DMS79 treated with DMSO at 0.1 percent for 48 hours (cell line): Measurements from ENCODE around the gene VAV2.

ENCODE experiments used
- DNase-seq: peaks from one replicate; lab custom pipeline; 2025; lab: John Stamatoyannopoulos, UW

Gene VAV2

DNA sequence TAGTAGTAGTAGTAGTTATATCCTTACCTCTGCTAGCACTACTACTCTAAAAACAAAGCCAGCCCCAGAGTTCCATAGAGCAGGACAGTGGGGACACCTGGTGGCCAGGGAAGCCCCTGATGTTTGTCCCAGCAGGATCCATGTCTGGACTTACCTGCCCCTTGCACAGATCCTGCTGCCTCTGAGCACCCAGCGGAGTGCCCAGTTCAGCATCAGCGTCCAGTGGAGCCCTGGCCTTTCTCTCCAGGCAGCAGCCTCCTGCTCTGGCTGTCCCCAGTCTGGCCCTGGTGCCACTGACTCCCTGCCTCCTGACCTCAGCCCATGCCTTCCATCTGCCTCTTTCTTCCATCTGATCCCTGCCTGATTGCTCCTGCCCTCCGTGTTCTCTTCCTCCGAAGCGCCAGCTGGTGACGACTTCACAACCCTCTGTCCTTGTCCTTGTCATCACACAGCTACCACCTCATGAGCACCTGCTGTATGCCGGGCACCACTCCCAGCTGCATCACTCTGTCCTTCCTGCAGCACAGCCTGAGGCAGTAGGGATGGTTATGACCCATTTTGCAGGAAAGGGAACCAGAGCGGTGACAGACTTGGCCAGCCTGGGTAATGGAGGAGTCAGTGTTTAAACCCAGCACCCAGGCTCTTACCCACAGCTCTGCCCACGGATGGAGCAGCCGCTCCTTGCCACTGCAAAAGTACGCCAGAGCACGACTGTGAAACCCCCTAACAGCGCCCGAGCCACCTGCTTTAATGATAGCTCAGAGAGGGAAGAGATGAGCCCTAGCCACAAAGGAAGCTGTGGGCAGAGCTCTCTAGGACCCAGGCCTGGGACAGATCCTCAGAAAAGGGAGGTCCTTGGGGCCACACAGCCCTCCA is 265.5 kb downstream of the VAV2 start:
- peak; percentile 70 for DNase-seq

DNA sequence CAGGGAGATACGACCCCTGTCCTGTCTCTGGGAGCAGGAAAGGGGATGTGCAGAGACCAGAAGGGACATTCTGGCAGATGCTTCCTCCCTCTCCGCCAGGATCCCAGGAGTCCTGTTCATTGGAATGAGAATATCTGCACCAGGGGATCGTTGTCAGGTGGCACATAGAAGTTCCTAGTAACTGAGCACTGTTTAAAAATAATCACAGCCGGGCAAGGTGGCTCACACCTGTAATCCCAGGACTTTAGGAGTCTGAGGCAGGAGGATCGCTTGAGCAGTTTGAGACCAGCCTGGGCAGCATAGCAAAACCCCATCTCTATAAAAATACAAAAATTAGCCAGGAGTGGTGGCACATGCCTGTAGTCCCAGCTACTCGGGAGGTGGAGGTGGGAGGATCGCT is 266.2 kb downstream of the VAV2 start:
- no peak for DNase-seq

- no peak for DNase-seq
Observed at GRCh38 chr9:133718563-133719315, 273.4 kb downstream of the VAV2 start.

DNA sequence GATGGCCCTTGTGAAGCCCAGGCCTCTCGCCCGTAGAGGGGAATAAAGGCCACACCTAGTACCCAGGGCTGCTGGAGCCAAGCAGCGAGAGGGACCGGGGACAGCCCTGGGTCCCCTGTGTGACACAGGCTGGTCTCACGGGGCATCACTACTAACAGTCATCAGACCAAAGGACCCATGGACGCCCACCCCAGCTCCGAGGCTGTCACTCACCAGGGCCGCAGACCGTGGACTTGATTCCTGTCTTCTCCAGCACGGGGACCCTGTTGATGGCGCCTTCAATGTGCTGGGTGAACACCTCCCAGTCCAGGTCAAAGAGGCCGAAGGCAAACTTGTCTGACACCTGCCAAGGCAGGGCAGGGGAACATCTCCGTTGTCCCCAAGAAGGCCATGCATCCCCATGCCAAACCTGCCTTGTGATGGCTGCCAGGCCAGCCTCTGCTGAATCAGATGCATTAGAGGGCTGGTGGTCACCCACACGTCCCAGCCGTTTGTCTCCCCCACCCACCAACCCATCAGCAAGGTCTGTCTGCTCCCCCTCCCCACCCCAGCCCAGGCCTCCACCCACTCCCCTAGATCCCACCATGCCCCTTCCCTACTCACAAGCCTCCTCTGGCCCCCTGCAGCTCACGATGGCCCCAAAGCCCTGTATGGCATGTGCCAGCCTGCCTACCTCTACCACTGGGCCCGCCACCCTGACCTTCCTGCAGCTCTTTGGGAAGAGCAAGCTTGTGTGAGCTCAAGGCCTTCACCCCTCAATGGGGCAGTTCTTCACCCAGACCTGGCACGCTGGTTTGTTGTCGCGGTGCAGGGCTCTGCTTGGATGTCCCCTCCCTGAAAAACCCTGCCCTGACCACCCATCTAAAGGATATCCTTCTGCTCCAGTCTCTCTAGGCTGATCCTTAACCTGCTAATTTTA is 274.8 kb downstream of the VAV2 start:
- DNase-seq: no peak

- DNase-seq: no peak
Observed at GRCh38 chr9:133716564-133717112, 275.5 kb downstream of the VAV2 start.

DNA sequence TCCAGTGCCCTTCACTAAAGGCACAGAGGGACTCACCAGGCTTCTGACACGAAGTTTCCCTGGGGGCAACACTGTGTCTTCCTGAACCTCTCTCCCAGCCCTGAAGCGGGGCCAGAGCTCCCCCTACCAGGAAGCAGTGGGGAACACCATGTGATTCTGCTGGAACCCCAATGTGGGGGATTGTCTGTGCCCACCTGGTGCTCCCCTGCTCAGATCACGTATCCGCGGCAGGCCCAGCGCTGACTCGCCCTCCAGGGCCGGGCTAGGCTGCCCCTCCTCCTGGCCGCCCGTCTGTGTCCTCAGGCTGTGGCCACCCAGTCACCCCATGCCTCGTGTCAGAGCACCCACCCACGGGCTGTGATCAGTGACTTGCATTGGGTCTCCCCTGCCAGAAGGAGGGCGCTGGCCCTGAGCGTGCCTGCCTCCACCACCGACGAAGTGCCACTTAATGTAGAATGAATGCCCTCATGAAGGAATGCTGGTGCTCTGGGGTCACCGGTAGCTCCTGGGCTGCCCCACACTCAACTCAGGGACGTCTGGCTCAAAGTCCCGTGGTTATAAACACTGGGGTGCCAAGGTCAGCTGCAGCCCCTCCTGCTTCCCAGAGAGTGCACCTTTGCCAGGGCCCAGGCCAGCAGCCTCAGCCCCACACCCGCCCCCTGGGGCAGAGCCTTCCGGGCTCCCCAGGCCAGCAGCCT is 276.1 kb downstream of the VAV2 start:
- DNase-seq: peak; percentile 13

- DNase-seq: no peak
Observed at GRCh38 chr9:133715295-133715865, 276.7 kb downstream of the VAV2 start.

DNA sequence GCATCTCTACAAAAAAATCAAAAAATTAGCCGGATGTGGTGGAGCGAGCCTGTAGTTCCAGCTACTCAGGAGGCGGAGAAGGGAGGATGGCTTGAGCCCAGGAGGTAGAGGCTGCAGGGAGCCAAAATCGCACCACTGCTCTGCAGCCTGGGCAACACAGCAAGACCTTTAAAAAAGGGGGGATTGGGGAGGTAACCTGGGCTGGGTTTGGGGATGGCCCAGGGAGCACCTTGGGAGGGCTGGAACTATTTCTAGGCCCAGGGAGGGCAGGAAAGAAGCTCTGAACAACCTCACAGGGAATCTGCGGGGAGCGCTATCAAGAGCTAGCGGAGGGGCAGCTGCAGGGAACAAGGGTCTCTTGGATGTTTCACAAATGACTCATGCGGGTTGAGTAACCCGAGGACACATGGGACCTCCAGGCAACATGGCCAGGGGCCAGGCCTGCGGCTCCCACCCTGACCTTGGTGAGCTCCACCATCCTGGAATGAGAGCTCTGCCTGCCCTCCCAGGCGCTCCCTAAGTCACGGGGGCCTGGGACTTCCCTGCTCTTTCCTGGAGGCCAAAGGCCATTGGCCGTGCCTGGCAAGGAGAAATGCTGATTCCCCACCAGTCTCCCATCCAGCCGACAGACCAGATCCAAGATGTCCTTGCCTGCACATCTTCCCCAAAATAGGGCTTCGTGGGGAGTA is 277.4 kb downstream of the VAV2 start:
- DNase-seq: no peak

GRCh38 chr9:133713960-133714495 is 278.1 kb downstream of the VAV2 start:
- DNase-seq: no peak

DNA sequence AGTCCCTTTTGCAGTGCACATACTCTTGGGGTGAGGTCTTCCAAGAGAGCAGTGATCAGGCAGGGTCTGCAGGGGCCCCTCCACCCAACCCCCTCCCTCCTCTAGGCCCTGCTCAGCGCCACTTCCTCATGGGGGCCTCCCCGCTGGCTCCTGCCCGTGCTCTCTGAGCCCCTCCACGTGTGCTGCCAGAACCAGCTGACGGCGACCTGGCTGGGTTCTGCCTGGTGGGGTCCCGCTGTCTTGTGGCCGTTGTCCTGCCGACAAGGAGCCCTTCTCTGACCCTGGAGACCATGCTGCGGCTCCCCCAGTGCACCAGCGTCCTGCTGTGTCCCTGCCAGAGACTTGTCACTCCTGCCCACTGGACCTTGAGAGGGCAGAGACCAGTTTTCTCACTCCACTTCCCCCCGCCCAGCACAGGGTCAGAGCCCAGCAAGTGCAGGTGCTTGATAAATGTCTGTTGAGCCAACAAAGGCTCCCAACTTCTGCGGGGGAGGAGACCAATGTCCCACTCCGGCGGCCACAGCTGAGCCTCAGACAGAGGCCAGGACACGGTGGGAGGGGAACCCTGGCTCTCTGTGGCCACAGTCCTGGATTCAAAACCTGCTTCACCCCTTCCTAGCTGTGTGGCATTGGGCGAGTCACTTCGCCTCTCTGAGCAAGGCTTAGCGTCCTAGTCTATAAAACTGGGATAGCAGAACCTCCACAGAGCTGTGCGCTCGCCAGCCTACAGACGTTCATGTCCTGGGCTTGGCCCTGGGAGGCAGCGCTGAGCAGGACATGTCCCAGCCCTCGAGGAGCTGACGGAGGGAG is 278.8 kb downstream of the VAV2 start:
- DNase-seq: no peak

- DNase-seq: no peak
Observed at GRCh38 chr9:133712221-133713100, 279.7 kb downstream of the VAV2 start.
